ENCODE data around the gene FGF19. TPM values are rescaled to one million over a fixed set of nuclear protein-coding genes. Genes with fewer than 3 reads are reported as not detected.

The FGF19 gene
- total RNA-seq, 2 donors from 2014 or later, result 0.37 to 0.40 TPM

DNA sequence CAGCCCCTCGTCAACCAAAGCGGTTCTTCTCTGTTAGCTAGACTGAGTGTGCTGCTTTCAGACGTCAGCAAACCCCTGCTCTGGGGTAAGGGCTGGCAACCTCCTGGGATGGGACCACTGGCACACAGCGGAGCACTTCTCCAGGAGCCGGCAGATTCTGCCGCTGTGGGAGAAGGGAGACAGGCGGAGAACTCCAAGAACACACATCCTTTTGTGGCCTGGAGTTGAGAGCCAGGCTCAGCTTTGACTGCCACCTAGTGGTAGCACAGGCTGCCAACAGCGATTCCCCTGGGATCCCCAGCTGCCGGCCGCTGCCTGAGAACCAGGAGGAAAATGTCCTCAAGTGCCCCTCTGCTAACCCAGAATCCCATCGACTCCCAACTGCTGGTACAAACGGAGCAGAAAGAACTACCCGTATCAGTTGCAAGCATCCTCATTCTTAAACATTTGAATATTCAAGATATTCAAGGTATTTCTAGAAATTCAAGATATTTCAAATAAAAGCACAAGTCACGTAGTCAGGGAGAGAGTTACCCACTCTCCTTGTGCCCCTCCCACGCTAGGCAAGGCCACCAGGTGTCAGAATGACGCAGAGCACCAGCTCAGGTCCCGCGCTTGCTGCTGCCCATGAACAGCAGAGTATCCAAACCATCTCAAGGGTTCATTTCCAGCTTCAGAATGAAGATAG is 33.5 kb downstream of the FGF19 start:
- Histone ChIP-seq H3K27me3 (ENCODE audit: control insufficient read depth, insufficient read depth, low read length, poor library complexity, severe bottlenecking) (no peaks in the 10 kb centered on the region), H3K4me1 (ENCODE audit: control insufficient read depth, insufficient read depth, low read length) (peaks cover 5% of the 10 kb centered on the region), H3K27ac (ENCODE audit: low read depth, low read length) (no peak overlapping the region), H3K36me3 (ENCODE audit: control insufficient read depth, insufficient read depth, low read length) (peaks cover 55% of the 10 kb centered on the region), H3K9ac (ENCODE audit: extremely low read depth, low read length, poor library complexity, severe bottlenecking) (no peak overlapping the region), H3K4me3 (ENCODE audit: low read length) (no peak overlapping the region), H3K9me3 (ENCODE audit: control insufficient read depth, low read length) (no peaks in the 10 kb centered on the region)
- Mint-ChIP-seq H3K36me3 (ENCODE audit: low read depth) (peaks cover 49% of the 10 kb centered on the region), H3K4me1 (peaks cover 11% of the 10 kb centered on the region), H3K4me3 (no peak overlapping the region), H3K27me3 (ENCODE audit: insufficient read depth) (no peaks in the 10 kb centered on the region), H3K27ac (peak overlapping the region; percentile 91), H3K9me3 (no peaks in the 10 kb centered on the region)
- 55 to 57% methylated on average over 16 to 18 of the region's 18 CpGs for WGBS, 2 experiments (ENCODE audit: insufficient coverage in 1 of 2, insufficient read length in 1 of 2)
- DNase-seq, result peak; percentile 96
- TF ChIP-seq, protein P1, sequence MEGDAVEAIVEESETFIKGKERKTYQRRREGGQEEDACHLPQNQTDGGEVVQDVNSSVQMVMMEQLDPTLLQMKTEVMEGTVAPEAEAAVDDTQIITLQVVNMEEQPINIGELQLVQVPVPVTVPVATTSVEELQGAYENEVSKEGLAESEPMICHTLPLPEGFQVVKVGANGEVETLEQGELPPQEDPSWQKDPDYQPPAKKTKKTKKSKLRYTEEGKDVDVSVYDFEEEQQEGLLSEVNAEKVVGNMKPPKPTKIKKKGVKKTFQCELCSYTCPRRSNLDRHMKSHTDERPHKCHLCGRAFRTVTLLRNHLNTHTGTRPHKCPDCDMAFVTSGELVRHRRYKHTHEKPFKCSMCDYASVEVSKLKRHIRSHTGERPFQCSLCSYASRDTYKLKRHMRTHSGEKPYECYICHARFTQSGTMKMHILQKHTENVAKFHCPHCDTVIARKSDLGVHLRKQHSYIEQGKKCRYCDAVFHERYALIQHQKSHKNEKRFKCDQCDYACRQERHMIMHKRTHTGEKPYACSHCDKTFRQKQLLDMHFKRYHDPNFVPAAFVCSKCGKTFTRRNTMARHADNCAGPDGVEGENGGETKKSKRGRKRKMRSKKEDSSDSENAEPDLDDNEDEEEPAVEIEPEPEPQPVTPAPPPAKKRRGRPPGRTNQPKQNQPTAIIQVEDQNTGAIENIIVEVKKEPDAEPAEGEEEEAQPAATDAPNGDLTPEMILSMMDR (conservative IDR thresholded peaks at IDR 0.05), result peak; percentile 97

DNA sequence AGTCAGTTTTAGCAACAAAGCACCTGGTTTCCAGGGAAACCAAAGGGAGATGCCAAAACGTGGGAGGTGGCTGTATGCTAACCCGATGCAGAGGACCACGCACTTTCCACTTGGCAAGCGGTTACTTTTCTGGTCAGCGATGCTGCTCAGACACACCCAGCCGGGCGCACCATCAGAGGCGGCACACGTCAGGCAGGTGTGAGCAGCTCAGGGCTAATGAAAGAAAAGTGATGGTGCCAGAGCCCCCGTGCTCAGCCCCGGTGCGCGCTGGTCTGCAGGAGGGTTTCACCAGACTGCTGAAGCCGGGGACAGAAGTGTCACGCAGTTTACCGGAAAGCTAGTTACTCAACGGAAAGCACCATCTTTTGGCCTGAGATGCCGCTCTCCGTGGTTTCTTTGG is 34.3 kb downstream of the FGF19 start:
- TF ChIP-seq, protein P1 (conservative IDR thresholded peaks at IDR 0.05), result no peak

DNA sequence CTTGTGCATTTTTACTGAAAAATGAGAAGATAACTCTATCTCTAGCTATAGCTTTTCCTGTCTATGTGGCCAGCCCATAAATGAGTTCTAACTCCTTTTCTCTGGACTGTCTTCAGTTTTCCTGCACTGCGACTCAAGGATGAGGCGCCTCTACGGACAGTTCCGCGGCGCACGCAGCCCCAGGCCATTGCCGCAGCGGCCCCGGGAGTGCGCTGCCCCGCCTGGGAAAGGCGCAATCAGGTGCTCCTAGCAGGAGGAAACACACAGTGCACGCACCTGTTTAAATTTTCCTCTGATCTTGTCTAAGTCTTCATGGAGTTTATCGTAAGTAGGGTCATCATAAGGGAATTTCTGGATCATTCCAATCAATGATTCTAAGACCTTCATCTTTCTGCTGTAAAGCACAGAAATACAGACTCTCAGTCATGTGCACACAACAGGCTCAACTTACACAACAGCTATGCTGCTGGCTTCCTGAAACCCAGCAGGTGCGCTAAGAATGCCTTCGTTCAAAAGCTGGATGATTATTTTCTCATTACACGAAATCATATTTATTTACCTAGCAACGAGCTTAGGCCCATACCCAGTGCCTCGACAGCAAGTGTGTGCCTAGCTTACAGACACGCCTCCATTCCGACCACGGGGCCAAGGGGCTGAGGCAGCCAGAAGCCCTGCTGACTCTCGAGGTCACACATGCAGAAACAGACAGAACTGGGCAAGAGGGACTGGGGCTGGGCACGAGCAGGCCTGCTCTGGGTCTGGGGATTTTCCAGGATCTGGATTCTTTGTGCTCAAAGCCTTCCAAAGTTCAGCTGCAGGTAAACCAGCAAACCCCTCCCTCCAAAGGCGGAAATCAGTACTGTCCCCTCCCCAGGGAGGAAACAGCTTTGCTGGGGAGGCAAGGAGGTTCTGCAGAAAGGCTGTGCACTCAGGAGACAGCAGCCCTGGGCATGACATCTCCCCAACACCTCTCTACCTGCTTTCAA is 35.9 kb downstream of the FGF19 start:
- H3K36me3 Mint-ChIP-seq (ENCODE audit: low read depth), result peaks cover 68% of the 10 kb centered on the region
- 95 to 99% methylated on average over 18 to 26 of the region's 26 CpGs for whole genome bisulfite sequencing, 2 experiments (ENCODE audit: insufficient coverage in 1 of 2, insufficient read length in 1 of 2)
- no peaks in the 10 kb centered on the region for H3K9me3 Mint-ChIP-seq
- H3K4me1 ChIP-seq (ENCODE audit: control insufficient read depth, insufficient read depth, low read length), result peaks cover 2% of the 10 kb centered on the region
- H3K9me3 ChIP-seq (ENCODE audit: control insufficient read depth, low read length), result no peaks in the 10 kb centered on the region
- no peak overlapping the region for H3K9ac ChIP-seq (ENCODE audit: extremely low read depth, low read length, poor library complexity, severe bottlenecking)
- no peak overlapping the region for H3K4me3 ChIP-seq (ENCODE audit: low read length)
- TF ChIP-seq, protein P1 (conservative IDR thresholded peaks at IDR 0.05), result no peak
- DNase-seq, result peak; percentile 42
- peaks cover 2% of the 10 kb centered on the region for H3K4me1 Mint-ChIP-seq
- H3K27ac Mint-ChIP-seq, result no peak overlapping the region
- H3K27ac ChIP-seq (ENCODE audit: low read depth, low read length), result no peak overlapping the region
- H3K4me3 Mint-ChIP-seq, result no peak overlapping the region
- no peaks in the 10 kb centered on the region for H3K27me3 ChIP-seq (ENCODE audit: control insufficient read depth, insufficient read depth, low read length, poor library complexity, severe bottlenecking)
- H3K27me3 Mint-ChIP-seq (ENCODE audit: insufficient read depth), result no peaks in the 10 kb centered on the region
- peaks cover 64% of the 10 kb centered on the region for H3K36me3 ChIP-seq (ENCODE audit: control insufficient read depth, insufficient read depth, low read length)

More for the DNA sequence above, 34.3 kb downstream of the FGF19 start:
- H3K4me1 ChIP-seq (ENCODE audit: control insufficient read depth, insufficient read depth, low read length), result peaks cover 5% of the 10 kb centered on the region
- H3K27ac ChIP-seq (ENCODE audit: low read depth, low read length), result no peak overlapping the region
- Mint-ChIP-seq H3K9me3 (no peaks in the 10 kb centered on the region), H3K4me1 (peaks cover 8% of the 10 kb centered on the region), H3K36me3 (ENCODE audit: low read depth) (peaks cover 57% of the 10 kb centered on the region), H3K27ac (no peak overlapping the region), H3K4me3 (no peak overlapping the region), H3K27me3 (ENCODE audit: insufficient read depth) (no peaks in the 10 kb centered on the region)
- no peaks in the 10 kb centered on the region for H3K9me3 ChIP-seq (ENCODE audit: control insufficient read depth, low read length)
- no peak overlapping the region for H3K9ac ChIP-seq (ENCODE audit: extremely low read depth, low read length, poor library complexity, severe bottlenecking)
- peaks cover 61% of the 10 kb centered on the region for H3K36me3 ChIP-seq (ENCODE audit: control insufficient read depth, insufficient read depth, low read length)
- DNase-seq, result no peak
- 94 to 97% methylated on average over 19 of the region's 19 CpGs for WGBS, 2 experiments (ENCODE audit: insufficient coverage in 1 of 2, insufficient read length in 1 of 2)
- H3K4me3 ChIP-seq (ENCODE audit: low read length), result no peak overlapping the region
- H3K27me3 ChIP-seq (ENCODE audit: control insufficient read depth, insufficient read depth, low read length, poor library complexity, severe bottlenecking), result no peaks in the 10 kb centered on the region

All from endodermal cell (in vitro differentiated cells).